ENCODE measurements around the gene HTR6.

The HTR6 gene

GRCh38 chr1:19657511-19657910 lies 7.2 kb upstream of the HTR6 start:
- DNase-seq, result no peak

- no peak for DNase-seq
These were observed 6.5 kb upstream of the HTR6 start for GRCh38 chr1:19658186-19658585.

DNA sequence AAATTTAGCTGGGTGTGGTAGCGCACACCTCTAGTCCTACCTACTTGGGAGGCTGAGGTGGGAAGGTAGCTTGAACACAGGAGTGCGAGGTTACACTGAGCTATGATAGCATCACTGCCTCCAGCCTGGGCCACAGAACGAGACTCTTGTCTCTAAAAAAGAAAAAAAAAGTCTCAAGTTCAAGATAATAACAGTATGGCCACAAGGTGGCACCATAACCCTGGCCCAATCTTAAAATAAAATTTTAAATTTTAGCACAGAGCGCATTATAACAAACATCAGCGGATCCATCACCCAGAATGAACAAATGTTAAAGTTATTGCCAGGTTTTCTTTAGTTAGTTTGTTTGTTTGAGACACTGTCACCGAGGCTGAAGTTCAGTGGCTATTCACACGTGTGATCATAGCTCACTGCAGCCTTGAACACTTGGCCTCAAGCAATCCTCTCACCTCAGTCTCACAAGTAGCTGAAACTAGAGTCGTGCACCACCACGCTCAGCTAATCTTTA lies 2.9 kb upstream of the HTR6 start:
- peak; percentile 4 for DNase-seq

GRCh38 chr1:19662313-19662712 lies 2.4 kb upstream of the HTR6 start:
- DNase-seq, result no peak

DNA sequence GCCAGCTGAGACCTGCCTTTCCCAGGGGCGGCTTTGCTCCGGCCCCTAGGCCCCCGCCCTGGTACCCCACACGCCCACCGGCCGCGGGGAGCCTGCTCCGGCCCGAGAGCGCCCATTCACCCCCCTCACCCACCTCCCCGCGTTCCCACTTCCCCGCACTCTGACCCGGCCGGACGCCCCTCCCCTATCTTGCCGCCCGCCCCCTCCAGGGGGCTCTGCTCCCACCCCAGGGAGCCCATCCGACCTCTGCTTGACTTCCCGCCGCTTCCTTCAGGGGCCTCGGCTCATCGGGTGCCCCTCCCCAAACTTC lies 466 bp downstream of the HTR6 start:
- DNase-seq, result no peak

GRCh38 chr1:19665496-19666465 lies 1.1 kb downstream of the HTR6 start:
- DNase-seq, result no peak

GRCh38 chr1:19668888-19669287 lies 4.2 kb downstream of the HTR6 start:
- DNase-seq, result no peak

- no peak for DNase-seq
These were observed 6.1 kb downstream of the HTR6 start for GRCh38 chr1:19670787-19671186.

DNA sequence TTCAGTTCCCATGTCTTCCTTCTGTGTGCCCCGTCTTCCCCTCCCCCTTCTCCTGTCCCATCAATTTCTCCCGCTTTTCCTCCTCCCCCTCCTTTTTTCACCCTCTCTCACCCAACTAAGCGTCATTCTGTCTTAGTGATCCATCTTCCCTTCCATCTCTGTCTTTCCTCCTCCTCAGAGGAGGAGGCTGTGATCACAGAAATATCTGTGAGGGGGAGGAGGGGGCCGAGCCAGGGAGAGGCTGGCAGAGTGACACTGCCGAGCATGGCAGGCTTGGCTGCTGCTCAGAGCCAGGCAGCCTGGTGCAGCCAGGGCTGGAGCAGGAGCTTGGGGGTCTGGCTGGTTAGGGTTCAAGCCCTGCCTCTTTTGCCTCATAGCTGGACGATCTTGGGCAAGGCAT lies 7.6 kb downstream of the HTR6 start:
- DNase-seq, result no peak

DNA sequence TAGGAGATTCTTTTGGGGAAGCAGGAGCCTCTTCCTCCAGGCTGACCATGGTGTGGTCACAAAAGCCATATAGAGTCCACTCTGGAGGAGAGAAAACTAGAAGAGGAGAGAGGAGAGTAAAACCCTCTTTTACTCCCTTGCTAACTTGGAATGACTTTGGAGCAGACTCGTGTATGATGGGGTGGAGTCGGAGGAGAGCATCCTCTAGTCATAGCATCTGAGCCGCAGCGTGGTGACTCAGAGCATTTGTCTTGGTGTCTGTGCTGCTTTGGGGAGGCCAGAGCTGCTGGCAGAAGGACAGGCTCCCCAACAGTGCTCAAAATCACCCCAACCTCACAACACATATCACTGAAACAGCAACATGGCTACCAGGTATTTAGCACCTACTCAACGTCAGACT lies 11.1 kb downstream of the HTR6 start:
- DNase-seq, result no peak

DNA sequence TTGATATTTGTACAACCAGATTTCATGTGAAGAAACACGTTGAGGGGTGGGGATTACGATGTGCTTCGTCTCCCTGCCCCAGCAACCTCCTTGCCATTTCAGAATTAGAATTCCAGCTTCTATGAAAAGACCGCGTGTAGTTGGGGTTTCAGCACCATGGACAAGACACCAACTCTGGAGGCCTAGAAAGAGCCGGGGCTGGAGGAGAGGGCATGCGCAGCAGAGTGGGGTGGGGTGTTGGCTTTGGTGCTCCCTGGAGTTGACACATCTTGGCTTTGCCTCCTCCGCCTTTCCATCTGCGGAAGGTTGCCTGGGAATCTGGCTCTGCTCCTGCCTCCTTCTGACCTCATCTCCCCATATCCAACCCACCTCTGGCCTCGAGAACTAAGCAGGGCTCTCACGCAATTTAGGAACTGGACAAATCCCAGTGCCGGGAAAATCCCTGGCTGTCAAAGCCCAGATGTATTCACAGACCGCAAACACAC lies 11.8 kb downstream of the HTR6 start:
- DNase-seq, result no peak

GRCh38 chr1:19678493-19678892 lies 13.8 kb downstream of the HTR6 start:
- peak; percentile 28 for DNase-seq

GRCh38 chr1:19678931-19679453 lies 14.3 kb downstream of the HTR6 start:
- DNase-seq, result no peak

GRCh38 chr1:19679691-19680090 lies 15.0 kb downstream of the HTR6 start:
- DNase-seq, result no peak

- no peak for DNase-seq
These were observed 16.0 kb downstream of the HTR6 start for GRCh38 chr1:19680644-19681043.

- no peak for DNase-seq
These were observed 17.6 kb downstream of the HTR6 start for GRCh38 chr1:19682257-19682656.

DNA sequence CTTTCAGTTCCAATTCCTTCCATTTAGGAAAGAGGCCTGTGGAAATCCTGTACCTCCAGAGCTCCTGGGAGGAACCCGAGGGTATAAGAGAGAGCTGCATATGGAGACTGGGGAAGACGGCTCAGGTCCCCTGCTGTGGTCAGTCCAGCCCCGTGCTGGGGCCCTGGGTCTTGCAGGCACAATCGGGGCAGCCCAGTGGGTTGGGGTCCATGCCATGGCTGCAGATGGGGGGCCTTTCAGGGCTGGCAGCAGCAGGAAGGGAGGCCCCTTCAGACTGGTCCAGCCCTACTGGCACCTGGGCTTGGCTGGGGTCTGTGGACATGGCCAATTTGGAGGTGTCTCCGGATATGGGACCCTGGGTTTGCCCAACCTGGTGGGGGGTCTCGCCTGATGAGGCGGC lies 18.2 kb downstream of the HTR6 start:
- DNase-seq, result no peak

DNA sequence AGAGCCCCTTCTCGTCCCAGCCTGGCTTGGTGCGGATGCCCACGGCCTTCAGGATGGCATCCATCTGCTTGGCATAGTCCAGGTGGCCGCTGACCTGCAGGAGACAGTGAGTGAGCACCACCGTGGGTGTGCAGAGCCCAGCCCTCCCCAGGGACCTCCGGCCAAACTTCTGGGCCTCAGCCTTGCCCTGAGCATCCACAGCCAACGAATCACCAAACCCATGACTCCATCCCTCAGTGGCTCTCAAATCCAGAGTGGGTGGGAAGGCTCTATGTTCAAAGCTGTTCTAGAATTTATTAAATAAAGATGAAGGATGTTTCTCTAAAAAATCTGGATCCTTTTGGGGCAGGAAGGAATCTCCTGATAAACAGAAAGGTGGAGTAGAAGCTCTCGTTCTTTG lies 18.7 kb downstream of the HTR6 start:
- no peak for DNase-seq

- no peak for DNase-seq
These were observed 20.0 kb downstream of the HTR6 start for GRCh38 chr1:19684677-19685076.

DNA sequence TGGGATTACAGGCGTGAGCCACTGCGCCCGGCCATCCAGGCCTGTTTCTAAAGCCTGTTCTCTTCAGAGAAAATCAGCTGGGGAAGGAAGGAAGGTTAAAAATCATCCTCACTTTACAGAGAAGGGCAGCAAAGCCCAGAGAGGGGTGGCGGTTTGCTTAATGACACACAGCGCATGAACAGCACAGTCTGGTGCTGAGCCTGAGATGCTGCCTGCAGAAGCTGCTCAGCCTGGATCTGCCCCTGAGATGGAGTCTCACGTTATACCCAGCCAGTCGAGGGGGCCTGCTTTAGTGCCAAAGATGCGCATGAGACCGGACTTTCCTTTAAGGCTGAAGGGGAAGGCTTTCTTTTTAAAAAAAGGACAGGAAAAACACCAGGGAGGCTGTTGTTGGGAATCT lies 21.3 kb downstream of the HTR6 start:
- DNase-seq, result no peak

- DNase-seq, result no peak
These were observed 22.7 kb downstream of the HTR6 start for GRCh38 chr1:19687414-19687813.

- DNase-seq, result no peak
These were observed 23.6 kb downstream of the HTR6 start for GRCh38 chr1:19688041-19688842.

- DNase-seq, result peak; percentile 83
These were observed 24.5 kb downstream of the HTR6 start for GRCh38 chr1:19689085-19689757.
